GM19035 (cell line): ENCODE data around the gene TAOK3.

ENCODE experiments used
- ATAC-seq: cut with Tn5 transposase; IDR thresholded peaks from one replicate; pipeline ENCODE4 v1.9.1; 2021; ENCODE audit not compliant: unreplicated experiment

Gene TAOK3

GRCh38 chr12:118102609-118103008, 270.1 kb downstream of the TAOK3 start:
- ATAC-seq, result no peak

- ATAC-seq, result no peak
Measured at GRCh38 chr12:118102070-118102469, 270.6 kb downstream of the TAOK3 start.

- ATAC-seq, result no peak
Measured at GRCh38 chr12:118101051-118101450, 271.7 kb downstream of the TAOK3 start.
